GM12865 (cell line): ENCODE results near the gene LMOD1.

ENCODE experiments used
- DNase-seq: peaks from one replicate; pipeline ENCODE4 v3.0.0; 2010; ENCODE audit warnings: low read depth
- H3K4me3 ChIP-seq: 2 replicates; pipeline ENCODE4 v1.5.1; 2011; ENCODE audit warnings: mild to moderate bottlenecking, low read depth, low read length, control low read depth
- CTCF ChIP-seq: IDR thresholded peaks from 2 replicates; pipeline ENCODE4 v1.5.1; 2011; ENCODE audit warnings: low read length, control low read depth, low read depth, inconsistent platforms; ENCODE audit not compliant: insufficient read depth; ENCODE audit errors: missing control alignments

The LMOD1 gene

GRCh38 chr1:201898992-201899391 lies 47.4 kb downstream of the LMOD1 start:
- no peak for DNase-seq
- no peak for TF ChIP-seq CTCF
- H3K4me3 ChIP-seq, result no peak overlapping the region

DNA sequence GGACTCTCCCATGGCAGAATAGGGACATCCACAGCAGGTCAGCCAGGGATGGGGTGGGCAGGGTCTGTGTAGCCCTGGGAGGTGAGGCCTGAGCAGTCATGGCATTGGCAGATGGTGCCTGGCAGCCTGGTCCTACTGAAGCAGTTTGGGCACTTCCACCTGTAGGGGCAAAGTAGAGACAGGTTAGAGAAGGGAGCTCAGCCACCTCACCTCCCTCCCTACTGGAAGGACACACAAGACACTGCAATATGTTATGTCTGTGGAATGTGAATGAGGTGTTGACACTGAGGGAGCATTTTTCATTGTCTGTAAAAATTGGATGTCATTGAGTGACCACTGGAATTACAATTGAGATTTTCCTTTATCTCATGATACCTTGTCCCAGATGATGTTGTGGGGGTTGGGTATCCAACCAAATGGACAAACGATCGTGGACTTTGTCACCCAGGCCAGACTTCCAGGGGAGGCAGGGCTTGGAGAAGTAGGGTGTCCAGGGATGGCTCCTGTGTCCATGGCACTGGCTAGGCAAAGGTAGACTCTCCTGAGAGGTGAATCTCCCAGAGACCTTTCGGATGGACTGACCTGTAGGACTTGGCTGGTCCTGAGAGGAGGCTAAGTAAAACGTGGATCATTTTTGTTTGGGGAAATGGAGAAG lies 48.0 kb downstream of the LMOD1 start:
- no peak for TF ChIP-seq CTCF
- H3K4me3 ChIP-seq, result no peak overlapping the region
- no peak for DNase-seq

- no peak for DNase-seq
- no peak overlapping the region for H3K4me3 ChIP-seq
- no peak for TF ChIP-seq CTCF
Observed at GRCh38 chr1:201896951-201897391, 49.4 kb downstream of the LMOD1 start.

DNA sequence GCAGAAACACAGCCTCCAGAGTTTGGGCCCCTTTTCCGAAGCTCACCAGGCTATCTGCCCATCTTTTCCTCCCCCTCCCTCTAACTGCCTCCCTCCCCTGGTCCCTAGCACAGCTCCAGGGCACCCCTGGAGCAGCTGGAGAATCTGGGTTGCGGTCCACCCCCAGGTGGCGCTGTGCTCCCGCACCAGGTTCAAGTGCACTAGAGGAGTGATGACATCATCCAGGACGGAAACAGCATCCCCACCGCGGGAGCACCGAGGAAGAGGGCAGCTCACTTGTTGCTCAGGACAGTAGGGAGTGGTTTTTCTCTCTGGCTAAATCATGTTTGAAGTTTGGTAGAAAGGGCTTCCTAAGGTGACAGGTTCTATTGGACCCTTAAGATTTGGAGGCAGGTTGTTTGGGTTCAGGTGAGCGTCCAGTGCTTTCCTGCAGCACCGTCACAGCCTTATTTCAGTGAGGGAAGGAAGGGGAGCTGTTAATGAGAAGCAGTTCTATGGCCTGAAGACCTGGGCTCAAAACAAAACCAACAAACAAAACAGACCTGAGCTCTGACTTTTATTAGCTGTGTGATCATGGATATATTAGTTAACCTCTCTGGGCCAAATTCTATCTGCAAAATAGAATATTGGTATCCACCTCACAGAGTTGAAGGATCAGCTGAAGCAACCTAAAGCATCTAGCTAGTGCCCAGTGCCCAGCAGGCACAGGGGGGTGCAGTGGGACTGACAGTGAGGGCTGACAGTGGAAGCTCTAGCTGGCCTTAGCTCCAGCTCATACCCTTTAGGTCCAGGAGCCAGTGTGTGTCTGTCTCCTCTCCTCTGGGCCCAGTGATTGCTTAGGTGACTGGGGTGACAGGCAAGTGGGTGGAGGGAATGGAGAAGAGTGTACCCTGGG lies 50.2 kb downstream of the LMOD1 start:
- H3K4me3 ChIP-seq, result no peak overlapping the region
- TF ChIP-seq CTCF, result peak; percentile 96
- peak; percentile 89 for DNase-seq

GRCh38 chr1:201895120-201895665 lies 51.2 kb downstream of the LMOD1 start:
- no peak overlapping the region for H3K4me3 ChIP-seq
- no peak for TF ChIP-seq CTCF
- no peak for DNase-seq

DNA sequence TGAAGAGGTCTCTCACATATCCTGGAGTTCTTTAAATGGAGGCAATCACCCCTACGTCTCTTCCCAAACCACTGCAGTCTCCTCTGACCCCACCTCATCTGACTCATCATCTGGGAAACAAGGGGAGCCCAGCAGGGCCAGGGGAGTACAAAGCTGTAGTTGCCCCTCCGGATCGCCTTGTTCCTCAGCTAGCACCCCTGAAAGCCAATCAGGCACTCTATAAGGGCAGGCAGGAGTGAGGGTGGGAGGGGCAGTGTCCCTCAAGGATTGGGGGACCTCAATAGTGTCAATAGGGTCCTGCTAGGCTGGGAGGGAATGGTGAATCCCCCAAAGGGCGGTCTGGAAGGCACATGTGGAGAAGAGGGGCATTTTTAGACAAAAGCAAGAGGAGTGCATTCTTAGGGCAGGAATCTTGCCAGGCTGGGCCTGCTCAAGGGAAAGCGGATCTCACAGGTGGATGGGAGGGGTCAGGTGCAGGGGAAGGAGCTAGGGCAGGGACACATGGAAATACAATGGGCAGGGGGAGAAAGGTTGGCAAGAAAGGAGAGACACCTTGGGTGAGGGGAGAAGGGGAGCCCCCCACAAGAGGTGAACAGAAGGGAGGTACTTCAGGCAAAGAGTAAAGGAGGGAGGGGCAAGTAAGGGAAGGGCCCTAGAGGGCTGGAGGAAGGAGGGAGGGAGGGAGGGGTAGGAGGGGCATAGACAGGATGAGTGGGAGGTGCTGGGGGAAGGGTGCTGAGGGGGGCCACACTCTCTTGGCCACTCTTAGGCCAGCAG lies 51.8 kb downstream of the LMOD1 start:
- TF ChIP-seq CTCF, result no peak
- H3K4me3 ChIP-seq, result no peak overlapping the region
- DNase-seq, result no peak
